ENCODE data around the gene CRACR2B.

The CRACR2B gene

DNA sequence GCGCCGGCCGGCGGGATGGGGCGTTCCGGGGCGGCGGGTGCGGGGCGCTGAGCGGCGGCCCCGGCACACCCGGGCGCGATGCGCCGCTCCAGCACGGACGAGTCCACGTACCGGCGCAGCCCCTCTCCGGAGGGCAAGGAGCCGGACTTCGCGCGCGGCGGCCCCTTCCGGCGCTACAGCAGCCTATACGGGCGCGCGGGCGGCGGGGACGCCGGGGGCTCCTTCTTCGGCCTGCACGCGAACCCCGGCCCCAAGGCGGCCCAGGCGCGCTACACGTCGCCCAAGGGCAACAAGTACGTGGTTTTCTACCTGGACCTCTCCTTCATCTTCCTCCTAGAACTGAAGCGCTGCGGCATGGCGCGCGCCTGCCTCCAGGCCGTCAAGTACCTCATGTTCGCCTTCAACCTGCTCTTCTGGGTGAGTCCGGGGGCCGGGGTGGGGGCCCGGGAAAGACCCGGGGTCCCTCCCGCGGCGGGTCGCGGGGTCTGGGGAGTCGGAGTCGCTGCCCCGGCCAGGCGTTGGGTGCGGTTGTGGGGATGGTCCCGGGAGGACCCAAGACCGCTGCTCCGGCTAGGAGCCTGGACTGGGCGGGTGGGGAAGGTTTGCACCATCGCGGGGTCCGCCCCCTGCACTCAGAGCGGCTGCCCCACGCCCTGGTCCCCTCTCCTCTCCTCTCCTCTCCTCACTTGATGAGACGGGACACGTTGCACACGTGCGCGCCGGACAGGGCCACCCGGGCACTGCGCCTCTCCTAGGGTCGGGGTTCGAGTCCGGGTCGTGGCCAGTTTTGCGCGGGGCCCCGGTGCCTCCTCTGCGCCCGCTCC is 22.4 kb downstream of the CRACR2B start:
- no peak overlapping the region for H3K18ac ChIP-seq (ENCODE audit: low read length)
- peak overlapping the region; percentile 74 for H3K56ac ChIP-seq (ENCODE audit: low read length)
- H3K36me3 ChIP-seq (ENCODE audit: control insufficient read depth, insufficient read depth, low read length): no peaks in the 10 kb centered on the region
- H2BK15ac ChIP-seq (replicated peaks; ENCODE audit: low read depth): no peak overlapping the region
- no peak overlapping the region for H2BK5ac ChIP-seq (ENCODE audit: low read length)
- H4K5ac ChIP-seq (ENCODE audit: low read length): no peak overlapping the region
- no peak overlapping the region for H3K23ac ChIP-seq (ENCODE audit: low read length)
- H3K4ac ChIP-seq (ENCODE audit: low read depth, low read length): no peak overlapping the region
- H3K79me2 ChIP-seq (ENCODE audit: control insufficient read depth, insufficient read depth, low read length): no peaks in the 10 kb centered on the region
- H3K9ac ChIP-seq (ENCODE audit: low read length): peak overlapping the region; percentile 41
- no peaks in the 10 kb centered on the region for H3K79me1 ChIP-seq (ENCODE audit: low read length)
- no peak overlapping the region for H2AK5ac ChIP-seq (ENCODE audit: low read length)
- H3K4me1 ChIP-seq (ENCODE audit: control insufficient read depth, low read depth, low read length): peaks cover 2% of the 10 kb centered on the region
- peak overlapping the region; percentile 52 for H3K4me2 ChIP-seq (ENCODE audit: low read length)
- no peak overlapping the region for H3K27ac ChIP-seq (ENCODE audit: low read depth, low read length)
- H3K27me3 ChIP-seq (ENCODE audit: insufficient read depth, low read length, poor library complexity): no peaks in the 10 kb centered on the region
- WGBS (ENCODE audit: extremely low coverage, insufficient coverage, low lambda C conversion rate): no CpG with 5 or more reads among the region's 97 CpGs
- no peak overlapping the region for H2BK120ac ChIP-seq (ENCODE audit: low read depth, low read length)
- H3K4me3 ChIP-seq (ENCODE audit: low read length): peak overlapping the region; percentile 19
- no peak overlapping the region for H4K8ac ChIP-seq (ENCODE audit: low read depth, low read length)
- no peak for DNase-seq

DNA sequence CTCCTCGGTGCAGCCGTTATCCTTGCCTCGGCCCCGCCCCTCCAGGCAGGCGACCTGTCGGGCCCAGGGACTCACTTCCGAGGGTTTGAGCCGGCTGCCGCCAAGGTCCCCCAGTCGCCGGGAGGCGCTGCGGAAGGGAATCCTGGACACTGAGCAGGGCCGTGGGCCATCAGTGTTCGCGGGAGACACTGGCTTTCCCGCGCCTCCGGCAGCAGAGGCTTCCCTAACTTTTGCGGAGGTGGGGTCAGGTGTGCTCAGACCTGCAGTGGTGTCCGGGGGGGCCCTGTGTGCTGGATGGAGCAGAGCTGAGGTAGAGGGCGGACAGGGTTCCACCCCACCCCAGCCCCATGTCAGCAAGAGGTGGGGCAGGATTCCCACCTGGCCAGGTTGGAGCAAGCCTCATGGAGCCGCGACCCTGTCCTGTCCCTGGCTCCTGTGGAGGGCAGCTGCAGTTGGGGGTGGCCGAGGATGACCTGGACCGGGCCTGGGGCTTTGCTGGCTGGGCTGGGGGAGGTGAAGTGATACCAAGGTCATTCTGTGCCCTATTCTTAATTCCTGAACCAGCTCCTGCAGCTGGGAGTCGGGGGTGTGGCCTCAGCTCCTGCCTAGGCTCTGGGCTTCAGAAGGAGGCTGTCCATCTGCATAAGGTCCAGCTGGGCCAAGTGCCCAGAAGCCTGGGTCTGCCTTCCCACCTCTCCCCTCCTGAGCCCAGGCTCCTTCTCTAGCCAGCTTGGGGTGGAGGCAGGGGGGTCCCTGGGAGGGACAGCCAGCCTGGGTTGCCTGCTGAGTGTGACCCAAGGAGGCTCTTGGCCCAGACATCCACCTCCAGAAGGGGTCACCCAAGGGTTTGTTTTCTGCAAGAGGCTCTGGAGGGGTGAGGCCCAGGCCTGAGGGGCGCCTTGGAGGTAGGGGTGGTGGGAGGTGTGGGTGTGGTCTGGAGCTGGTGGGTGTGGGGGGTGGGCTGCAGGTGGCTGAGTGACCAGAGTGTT is 23.4 kb downstream of the CRACR2B start:
- no peaks in the 10 kb centered on the region for H3K27me3 ChIP-seq (ENCODE audit: insufficient read depth, low read length, poor library complexity)

DNA sequence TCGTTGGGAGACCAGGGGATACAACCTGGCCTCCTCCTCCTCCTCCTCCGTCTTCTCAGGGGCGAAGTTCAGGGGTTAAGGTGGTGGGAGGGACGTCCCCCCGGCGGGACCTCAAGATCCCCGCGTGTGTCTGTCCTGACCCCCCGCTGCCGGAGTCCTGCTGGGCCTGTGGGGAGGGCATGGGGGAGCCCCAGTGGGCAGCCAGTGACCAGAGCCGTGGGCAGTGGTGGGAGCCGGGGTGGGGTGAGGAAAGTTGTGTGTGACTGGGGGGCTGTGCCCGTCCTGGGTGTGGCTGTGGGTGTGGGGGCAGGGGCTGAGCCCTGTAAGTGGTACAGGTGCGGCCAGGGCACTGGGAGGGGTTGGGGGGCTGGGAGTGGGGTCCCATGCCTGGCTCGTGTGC is 25.0 kb downstream of the CRACR2B start:
- Histone ChIP-seq H3K4me2 (ENCODE audit: low read length) (no peak overlapping the region), H3K36me3 (ENCODE audit: control insufficient read depth, insufficient read depth, low read length) (no peaks in the 10 kb centered on the region), H2BK5ac (ENCODE audit: low read length) (no peak overlapping the region), H3K9ac (ENCODE audit: low read length) (no peak overlapping the region), H3K4ac (ENCODE audit: low read depth, low read length) (no peak overlapping the region), H3K27me3 (ENCODE audit: insufficient read depth, low read length, poor library complexity) (no peaks in the 10 kb centered on the region), H4K5ac (ENCODE audit: low read length) (no peak overlapping the region), H3K79me1 (ENCODE audit: low read length) (no peaks in the 10 kb centered on the region), H3K79me2 (ENCODE audit: control insufficient read depth, insufficient read depth, low read length) (no peaks in the 10 kb centered on the region), H2BK15ac (replicated peaks; ENCODE audit: low read depth) (no peak overlapping the region), H3K27ac (ENCODE audit: low read depth, low read length) (no peak overlapping the region), H4K8ac (ENCODE audit: low read depth, low read length) (no peak overlapping the region), H2BK120ac (ENCODE audit: low read depth, low read length) (no peak overlapping the region), H3K23ac (ENCODE audit: low read length) (no peak overlapping the region), H3K4me3 (ENCODE audit: low read length) (no peak overlapping the region), H3K56ac (ENCODE audit: low read length) (no peak overlapping the region), H3K4me1 (ENCODE audit: control insufficient read depth, low read depth, low read length) (peaks cover 2% of the 10 kb centered on the region), H3K18ac (ENCODE audit: low read length) (no peak overlapping the region), H2AK5ac (ENCODE audit: low read length) (no peak overlapping the region)
- no CpG with 5 or more reads among the region's 15 CpGs for WGBS (ENCODE audit: extremely low coverage, insufficient coverage, low lambda C conversion rate)
- no peak for DNase-seq

More for the DNA sequence above, 23.4 kb downstream of the CRACR2B start:
- no peak overlapping the region for H2BK5ac ChIP-seq (ENCODE audit: low read length)
- H3K36me3 ChIP-seq (ENCODE audit: control insufficient read depth, insufficient read depth, low read length): no peaks in the 10 kb centered on the region
- no CpG with 5 or more reads among the region's 28 CpGs for WGBS (ENCODE audit: extremely low coverage, insufficient coverage, low lambda C conversion rate)
- H3K4me2 ChIP-seq (ENCODE audit: low read length): peak overlapping the region; percentile 29
- H3K4me3 ChIP-seq (ENCODE audit: low read length): no peak overlapping the region
- no peak overlapping the region for H2BK120ac ChIP-seq (ENCODE audit: low read depth, low read length)
- no peaks in the 10 kb centered on the region for H3K79me1 ChIP-seq (ENCODE audit: low read length)
- no peak overlapping the region for H3K23ac ChIP-seq (ENCODE audit: low read length)
- no peak overlapping the region for H3K27ac ChIP-seq (ENCODE audit: low read depth, low read length)
- H3K18ac ChIP-seq (ENCODE audit: low read length): no peak overlapping the region
- no peak overlapping the region for H3K4ac ChIP-seq (ENCODE audit: low read depth, low read length)
- no peak overlapping the region for H2AK5ac ChIP-seq (ENCODE audit: low read length)
- no peak overlapping the region for H4K8ac ChIP-seq (ENCODE audit: low read depth, low read length)
- H3K56ac ChIP-seq (ENCODE audit: low read length): peak overlapping the region; percentile 42
- H4K5ac ChIP-seq (ENCODE audit: low read length): no peak overlapping the region
- H3K9ac ChIP-seq (ENCODE audit: low read length): no peak overlapping the region
- DNase-seq: peak; percentile 69
- no peaks in the 10 kb centered on the region for H3K79me2 ChIP-seq (ENCODE audit: control insufficient read depth, insufficient read depth, low read length)
- peaks cover 2% of the 10 kb centered on the region for H3K4me1 ChIP-seq (ENCODE audit: control insufficient read depth, low read depth, low read length)
- H2BK15ac ChIP-seq (replicated peaks; ENCODE audit: low read depth): no peak overlapping the region

DNA sequence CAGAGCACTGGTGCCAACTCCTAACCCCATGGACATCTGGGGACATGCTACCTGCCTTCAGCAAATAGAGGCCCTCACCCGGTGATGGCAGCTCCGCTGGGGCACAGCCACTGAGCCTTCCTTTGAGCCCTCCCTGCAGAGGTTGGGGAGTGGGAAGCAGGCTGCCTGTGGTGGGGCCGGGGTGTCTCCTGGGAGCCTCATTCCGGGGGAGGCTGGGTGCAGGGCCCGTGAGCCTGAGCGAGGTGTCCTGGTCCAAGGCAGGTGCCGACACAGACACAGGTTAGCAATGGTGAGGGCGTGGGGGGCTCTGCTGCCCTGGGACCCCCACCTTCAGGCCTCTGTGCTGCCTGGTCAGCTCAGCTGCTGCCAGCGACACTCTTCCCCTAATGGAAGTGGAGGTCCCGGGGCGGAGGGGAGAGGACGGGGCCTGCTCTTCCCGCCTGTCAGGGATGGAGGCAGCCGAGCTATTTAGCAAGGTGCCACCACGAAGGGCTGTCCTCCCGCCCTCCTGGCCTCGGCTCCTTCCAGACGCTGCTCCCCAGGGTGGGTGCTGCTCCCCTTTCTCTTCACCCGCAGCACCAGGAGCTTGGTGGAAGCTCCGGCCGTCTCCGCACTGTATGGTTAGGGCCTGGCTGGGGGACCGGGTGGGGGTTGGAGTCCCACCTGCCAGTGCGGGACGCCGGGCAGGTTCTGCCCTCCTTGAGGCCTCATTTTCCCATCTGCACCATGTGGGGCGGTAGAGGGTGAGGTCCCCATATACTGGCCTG is 26.1 kb downstream of the CRACR2B start:
- Histone ChIP-seq H3K18ac (ENCODE audit: low read length) (no peak overlapping the region), H2BK15ac (replicated peaks; ENCODE audit: low read depth) (no peak overlapping the region), H3K4me2 (ENCODE audit: low read length) (no peak overlapping the region), H2BK5ac (ENCODE audit: low read length) (no peak overlapping the region), H3K79me1 (ENCODE audit: low read length) (no peaks in the 10 kb centered on the region), H4K5ac (ENCODE audit: low read length) (no peak overlapping the region), H3K56ac (ENCODE audit: low read length) (no peak overlapping the region), H3K4ac (ENCODE audit: low read depth, low read length) (no peak overlapping the region), H3K27ac (ENCODE audit: low read depth, low read length) (no peak overlapping the region), H3K27me3 (ENCODE audit: insufficient read depth, low read length, poor library complexity) (no peaks in the 10 kb centered on the region), H3K9ac (ENCODE audit: low read length) (no peak overlapping the region), H3K36me3 (ENCODE audit: control insufficient read depth, insufficient read depth, low read length) (no peaks in the 10 kb centered on the region), H3K23ac (ENCODE audit: low read length) (no peak overlapping the region), H2AK5ac (ENCODE audit: low read length) (no peak overlapping the region), H3K79me2 (ENCODE audit: control insufficient read depth, insufficient read depth, low read length) (no peaks in the 10 kb centered on the region), H3K4me1 (ENCODE audit: control insufficient read depth, low read depth, low read length) (no peaks in the 10 kb centered on the region), H4K8ac (ENCODE audit: low read depth, low read length) (no peak overlapping the region), H3K4me3 (ENCODE audit: low read length) (no peak overlapping the region), H2BK120ac (ENCODE audit: low read depth, low read length) (no peak overlapping the region)
- WGBS (ENCODE audit: extremely low coverage, insufficient coverage, low lambda C conversion rate): no CpG with 5 or more reads among the region's 27 CpGs
- no peak for DNase-seq

DNA sequence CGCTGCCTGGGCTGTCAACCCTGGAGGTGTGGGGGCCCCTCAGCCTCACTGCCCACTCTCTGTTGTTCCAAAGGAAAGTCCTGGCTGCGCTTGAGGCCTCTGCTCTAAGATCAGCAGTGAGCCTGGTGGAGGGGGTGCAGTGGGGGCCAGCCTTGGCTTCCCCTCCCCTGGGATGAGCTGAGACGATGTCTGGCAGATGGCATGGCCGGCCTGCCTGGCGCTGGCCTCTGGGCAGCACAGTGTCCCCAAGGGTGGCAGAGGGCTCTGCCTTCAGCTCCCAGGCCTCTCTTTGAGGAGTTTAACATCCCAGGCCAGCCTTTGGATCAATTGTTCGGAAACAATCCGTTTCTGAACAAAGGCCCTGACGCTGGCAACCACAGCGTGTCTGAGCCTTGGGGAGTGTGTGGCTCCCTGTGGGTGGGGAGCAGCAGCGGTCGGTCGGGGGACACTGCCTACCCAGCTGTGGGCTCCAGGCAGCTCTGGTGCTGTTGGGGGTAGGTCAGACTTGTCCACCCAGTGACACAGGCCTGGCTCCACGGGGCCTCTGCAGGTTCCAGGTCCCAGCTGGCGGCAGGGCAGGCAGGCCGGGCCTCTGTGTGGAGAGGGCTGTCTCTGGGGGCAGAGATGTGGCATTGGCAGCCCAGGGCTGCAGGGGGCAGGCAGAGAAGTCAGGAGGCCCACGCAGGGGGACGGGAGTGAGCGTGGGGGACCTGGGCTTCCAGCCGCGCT is 27.0 kb downstream of the CRACR2B start:
- no peak overlapping the region for H2BK120ac ChIP-seq (ENCODE audit: low read depth, low read length)
- no peaks in the 10 kb centered on the region for H3K36me3 ChIP-seq (ENCODE audit: control insufficient read depth, insufficient read depth, low read length)
- H3K79me1 ChIP-seq (ENCODE audit: low read length): no peaks in the 10 kb centered on the region
- H3K79me2 ChIP-seq (ENCODE audit: control insufficient read depth, insufficient read depth, low read length): no peaks in the 10 kb centered on the region
- H3K9ac ChIP-seq (ENCODE audit: low read length): no peak overlapping the region
- no peak overlapping the region for H3K4ac ChIP-seq (ENCODE audit: low read depth, low read length)
- no peak overlapping the region for H3K4me2 ChIP-seq (ENCODE audit: low read length)
- H3K27me3 ChIP-seq (ENCODE audit: insufficient read depth, low read length, poor library complexity): no peaks in the 10 kb centered on the region
- no peak overlapping the region for H2BK15ac ChIP-seq (replicated peaks; ENCODE audit: low read depth)
- no peak overlapping the region for H4K5ac ChIP-seq (ENCODE audit: low read length)
- no peak for DNase-seq
- H2AK5ac ChIP-seq (ENCODE audit: low read length): no peak overlapping the region
- no peak overlapping the region for H3K56ac ChIP-seq (ENCODE audit: low read length)
- no peak overlapping the region for H3K4me3 ChIP-seq (ENCODE audit: low read length)
- H3K4me1 ChIP-seq (ENCODE audit: control insufficient read depth, low read depth, low read length): no peaks in the 10 kb centered on the region
- WGBS (ENCODE audit: extremely low coverage, insufficient coverage, low lambda C conversion rate): no CpG with 5 or more reads among the region's 20 CpGs
- H3K27ac ChIP-seq (ENCODE audit: low read depth, low read length): no peak overlapping the region
- no peak overlapping the region for H4K8ac ChIP-seq (ENCODE audit: low read depth, low read length)
- H2BK5ac ChIP-seq (ENCODE audit: low read length): no peak overlapping the region
- H3K18ac ChIP-seq (ENCODE audit: low read length): no peak overlapping the region
- H3K23ac ChIP-seq (ENCODE audit: low read length): no peak overlapping the region

All from mesendoderm (in vitro differentiated cells).